PFSK-1 (cell line): Measurements from ENCODE around the gene CD83.

Source experiments
- FOXP2 ChIP-seq: optimal IDR thresholded peaks from 2 replicates; pipeline ENCODE3; 2011; ENCODE audit warnings: borderline replicate concordance, control low read depth, inconsistent platforms; ENCODE audit not compliant: insufficient read depth; ENCODE audit errors: extremely low read length, extremely low read depth
- POLR2AphosphoS5 ChIP-seq: IDR thresholded peaks from 2 replicates; pipeline ENCODE4 v1.6.1; 2012; ENCODE audit warnings: low read depth, mild to moderate bottlenecking, control low read depth, low read length, moderate library complexity
- REST ChIP-seq, 2 experiments: IDR thresholded peaks; 2 replicates each; pipeline versions ENCODE4 v1.6.1 to v1.8.0; 2011 to 2012; ENCODE audit warnings: low read depth in 2 of 2, low read length in 2 of 2, control low read depth in 1 of 2, inconsistent platforms in 1 of 2, mild to moderate bottlenecking in 1 of 2, moderate library complexity in 1 of 2; ENCODE audit not compliant: insufficient read depth in 1 of 2
- SIN3A ChIP-seq: IDR thresholded peaks from 2 replicates; pipeline ENCODE4 v1.6.1; 2012; ENCODE audit warnings: mild to moderate bottlenecking, low read length, moderate library complexity, borderline replicate concordance; ENCODE audit not compliant: insufficient read depth
- TAF1 ChIP-seq: IDR thresholded peaks from 2 replicates; pipeline ENCODE4 v1.6.1; 2012; ENCODE audit warnings: low read length, control low read depth, borderline replicate concordance; ENCODE audit not compliant: insufficient read depth

Gene CD83

DNA sequence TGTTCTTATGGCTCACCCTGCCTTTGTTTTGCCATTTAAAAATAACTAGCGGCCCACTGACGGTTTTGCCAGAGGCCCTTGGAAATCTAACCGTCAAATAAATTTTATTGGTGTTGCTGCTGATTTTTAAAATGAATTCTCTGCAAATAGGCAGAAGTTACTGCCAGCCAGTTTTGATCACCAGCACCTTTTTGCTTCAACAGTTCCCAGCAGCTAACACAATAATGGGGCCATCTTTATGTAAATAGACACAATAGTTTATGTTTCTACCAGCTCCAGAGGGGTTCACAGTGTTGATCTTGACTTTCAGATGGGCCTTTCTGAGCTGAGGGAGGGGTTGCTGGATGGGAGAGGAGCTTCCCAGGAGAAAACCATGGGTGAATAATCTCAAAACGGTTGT, 11.2 kb downstream of the CD83 start:
- TF ChIP-seq TAF1 (no peak), SIN3A (no peak), REST (IDR thresholded peaks at IDR 0.05; ENCODE audit: insufficient read depth in 1 of 2, low read depth in 2 of 2, low read length in 2 of 2) (no peak), POLR2AphosphoS5 (no peak), FOXP2 (no peak)

- TF ChIP-seq REST (IDR thresholded peaks at IDR 0.05; ENCODE audit: insufficient read depth in 1 of 2, low read depth in 2 of 2, low read length in 2 of 2), result no peak
- TF ChIP-seq SIN3A, result no peak
- TF ChIP-seq TAF1, result no peak
- TF ChIP-seq POLR2AphosphoS5, result no peak
- no peak for TF ChIP-seq FOXP2
Measured at GRCh38 chr6:14129575-14129974, 12.0 kb downstream of the CD83 start.

- no peak for TF ChIP-seq FOXP2
- TF ChIP-seq SIN3A, result no peak
- TF ChIP-seq POLR2AphosphoS5, result no peak
Measured at GRCh38 chr6:14130435-14131075, 13.0 kb downstream of the CD83 start.

GRCh38 chr6:14131579-14131978, 14.0 kb downstream of the CD83 start:
- TF ChIP-seq POLR2AphosphoS5 (no peak), FOXP2 (no peak), TAF1 (no peak), SIN3A (no peak), REST (IDR thresholded peaks at IDR 0.05; ENCODE audit: insufficient read depth in 1 of 2, low read depth in 2 of 2, low read length in 2 of 2) (no peak)

DNA sequence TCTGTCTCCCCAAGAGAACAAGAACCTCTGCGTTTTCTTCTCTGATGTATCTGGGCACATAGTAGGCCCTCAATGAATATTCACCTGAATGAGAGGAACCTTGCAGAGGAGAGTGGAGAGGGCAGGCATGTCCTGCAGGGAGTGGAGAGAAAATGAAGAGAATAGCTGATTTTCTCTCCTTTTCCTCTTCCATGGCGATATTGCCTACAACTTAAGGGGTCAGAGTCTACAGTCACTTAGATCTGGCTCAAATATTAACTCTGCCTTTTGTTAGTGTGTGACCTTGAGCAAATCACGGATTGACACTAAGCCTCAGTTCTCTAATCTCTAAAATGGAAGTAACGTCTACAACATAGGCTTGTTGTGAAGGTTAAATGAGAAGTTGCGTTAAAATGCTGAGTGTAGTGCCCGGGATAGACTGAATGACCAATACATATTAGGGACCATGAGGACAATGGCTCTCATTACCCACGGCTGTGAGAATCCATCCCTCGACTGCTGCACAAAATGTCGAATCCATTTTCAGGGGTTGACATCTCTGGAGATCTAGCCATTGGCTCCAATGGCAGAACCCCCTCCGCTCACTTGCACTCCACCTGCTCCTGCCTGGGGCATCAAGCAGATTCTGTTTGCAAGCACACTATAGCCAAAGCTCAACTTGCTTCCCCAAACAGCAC, 14.8 kb downstream of the CD83 start:
- TF ChIP-seq REST (IDR thresholded peaks at IDR 0.05; ENCODE audit: insufficient read depth in 1 of 2, low read depth in 2 of 2, low read length in 2 of 2) (no peak), POLR2AphosphoS5 (no peak), SIN3A (no peak), FOXP2 (no peak), TAF1 (no peak)

DNA sequence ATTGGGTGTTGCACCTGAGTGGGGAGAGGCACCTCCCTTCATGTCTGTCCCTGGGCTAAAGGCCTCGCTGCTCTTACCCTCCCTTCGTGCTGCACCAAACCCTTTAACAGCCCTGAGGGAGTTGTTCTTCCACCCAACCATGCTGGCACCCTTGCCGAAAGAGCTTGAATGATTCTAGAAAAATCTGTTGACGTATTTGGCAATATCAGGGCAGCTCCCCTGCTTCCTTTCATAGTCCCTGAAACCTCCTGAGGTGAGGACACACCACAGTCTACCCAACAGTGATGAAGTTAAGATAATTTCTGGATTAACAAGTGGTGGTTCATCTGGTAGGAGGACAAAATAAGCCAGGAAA, 15.3 kb downstream of the CD83 start:
- TF ChIP-seq FOXP2 (no peak), TAF1 (no peak), REST (IDR thresholded peaks at IDR 0.05; ENCODE audit: insufficient read depth in 1 of 2, low read depth in 2 of 2, low read length in 2 of 2) (no peak), SIN3A (no peak), POLR2AphosphoS5 (no peak)
